ENCODE measurements around the gene PLCB4. TPM values are rescaled to one million over a fixed set of nuclear protein-coding genes. Genes with fewer than 3 reads are reported as not detected.

The PLCB4 gene
- total and polyA plus RNA-seq, 4 experiments from 2014 or later, result not detected

DNA sequence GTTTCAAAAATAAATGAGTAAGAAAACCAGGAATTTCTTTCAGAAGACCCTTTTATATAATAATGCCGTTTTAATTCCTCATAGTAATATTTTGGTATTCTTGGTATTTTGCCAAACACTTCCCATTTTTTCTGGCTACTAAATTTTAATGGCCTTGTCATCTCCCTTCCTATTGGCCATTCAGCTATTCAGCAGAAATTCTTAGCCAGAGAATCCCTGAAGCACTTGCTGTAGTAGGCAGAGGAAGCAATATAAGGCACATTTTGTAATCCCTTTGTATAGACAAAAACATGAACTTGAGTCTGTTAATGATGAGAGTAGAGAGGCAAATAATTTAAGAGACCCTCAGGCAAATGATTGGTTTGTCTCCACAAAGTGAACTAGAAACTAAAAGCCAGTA lies 327.1 kb downstream of the PLCB4 start:
- H3K9me3 ChIP-seq (ENCODE audit: control insufficient read depth in 1 of 2, low read length in 2 of 2), result no peaks in the 10 kb centered on the region
- Mint-ChIP-seq H3K9me3 (no peaks in the 10 kb centered on the region), H3K27me3 (peaks cover 0 to 2% of the 10 kb centered on the region in 2 donors), H3K4me1 (no peaks in the 10 kb centered on the region), H3K36me3 (no peaks in the 10 kb centered on the region), H3K27ac (no peak overlapping the region), H3K4me3 (no peak overlapping the region)
- ChIA-PET CTCF (ENCODE audit: partially characterized antibody) (no interaction called here), POLR2A (ENCODE audit: partially characterized antibody) (no interaction called here)
- no peak overlapping the region for H3K4me3 ChIP-seq (ENCODE audit: low read length in 2 of 2)
- no peaks in the 10 kb centered on the region for H3K36me3 ChIP-seq (ENCODE audit: insufficient read depth, low read length)
- no peak for DNase-seq
- no peaks in the 10 kb centered on the region for H3K4me1 ChIP-seq (ENCODE audit: insufficient read depth, low read length)
- intact Hi-C loops (cut with micrococcal nuclease), result no loop called here
- no peak overlapping the region for H3K27ac ChIP-seq (ENCODE audit: low read depth, low read length)
- H3K27me3 ChIP-seq (ENCODE audit: insufficient read depth, low read length), result no peaks in the 10 kb centered on the region

DNA sequence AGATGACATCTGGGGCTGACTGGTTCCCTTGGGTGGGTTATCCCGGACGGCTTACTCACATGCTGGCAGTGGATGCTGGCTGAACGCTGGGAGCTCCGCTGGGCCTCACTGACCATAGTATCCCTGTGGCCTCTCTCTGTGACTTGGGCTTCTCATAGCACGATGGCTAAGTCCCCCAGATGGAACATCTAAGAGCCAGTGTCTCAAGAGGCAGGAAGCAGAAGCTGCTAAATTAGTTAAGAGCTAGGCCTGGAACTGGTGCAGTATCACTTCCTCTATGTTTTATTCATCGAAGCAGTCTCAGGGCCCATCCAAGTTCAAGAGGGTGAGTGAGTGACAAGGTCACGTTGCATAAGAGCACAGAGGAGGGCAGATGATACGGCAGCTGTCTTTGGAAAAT lies 329.0 kb downstream of the PLCB4 start:
- Histone ChIP-seq H3K9me3 (ENCODE audit: control insufficient read depth in 1 of 2, low read length in 2 of 2) (no peaks in the 10 kb centered on the region), H3K4me1 (ENCODE audit: insufficient read depth, low read length) (no peaks in the 10 kb centered on the region), H3K27me3 (ENCODE audit: insufficient read depth, low read length) (no peaks in the 10 kb centered on the region), H3K4me3 (ENCODE audit: low read length in 2 of 2) (no peak overlapping the region), H3K27ac (ENCODE audit: low read depth, low read length) (no peak overlapping the region), H3K36me3 (ENCODE audit: insufficient read depth, low read length) (no peaks in the 10 kb centered on the region)
- Mint-ChIP-seq H3K4me1 (no peaks in the 10 kb centered on the region), H3K4me3 (no peak overlapping the region), H3K36me3 (no peaks in the 10 kb centered on the region), H3K27me3 (peaks cover 0 to 2% of the 10 kb centered on the region in 2 donors), H3K9me3 (no peaks in the 10 kb centered on the region), H3K27ac (no peak overlapping the region)
- DNase-seq, result no peak
- intact Hi-C loops (cut with micrococcal nuclease), result no loop called here
- POLR2A ChIA-PET (ENCODE audit: partially characterized antibody), result no interaction called here
- CTCF ChIA-PET (ENCODE audit: partially characterized antibody), result interaction anchor here (1.6 kb wide), 1 partner anchor 10 kb away, joined by 8 read pairs; no protein-coding TSS in a partner anchor

DNA sequence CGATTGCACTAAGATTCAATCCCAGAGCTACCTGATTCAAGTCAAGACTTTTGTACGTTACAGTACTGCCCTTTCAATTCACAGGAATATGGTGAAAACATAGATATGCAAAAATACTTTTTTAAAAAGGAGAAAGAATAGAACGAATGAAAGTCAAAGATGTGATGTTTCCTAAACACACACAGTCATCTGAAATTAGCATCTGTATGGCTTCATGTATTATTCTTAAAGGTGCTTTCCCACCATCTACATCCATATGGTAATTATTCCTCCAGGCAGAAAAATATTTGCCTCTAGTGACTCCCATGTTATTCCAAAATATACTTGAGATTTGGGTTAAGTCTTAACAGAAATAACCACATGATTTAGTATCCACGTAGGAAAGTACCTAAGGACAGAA lies 330.0 kb downstream of the PLCB4 start:
- Histone ChIP-seq H3K9me3 (ENCODE audit: control insufficient read depth in 1 of 2, low read length in 2 of 2) (no peaks in the 10 kb centered on the region), H3K4me3 (ENCODE audit: low read length in 2 of 2) (no peak overlapping the region), H3K4me1 (ENCODE audit: insufficient read depth, low read length) (no peaks in the 10 kb centered on the region), H3K36me3 (ENCODE audit: insufficient read depth, low read length) (no peaks in the 10 kb centered on the region), H3K27ac (ENCODE audit: low read depth, low read length) (no peak overlapping the region), H3K27me3 (ENCODE audit: insufficient read depth, low read length) (no peaks in the 10 kb centered on the region)
- ChIA-PET POLR2A (ENCODE audit: partially characterized antibody) (no interaction called here), CTCF (ENCODE audit: partially characterized antibody) (interaction anchor here (1.6 kb wide), 1 partner anchor 9 kb away, joined by 8 read pairs; no protein-coding TSS in a partner anchor)
- H3K9me3 Mint-ChIP-seq, result no peaks in the 10 kb centered on the region
- no peak overlapping the region for H3K4me3 Mint-ChIP-seq
- no peak for DNase-seq
- intact Hi-C loops (cut with micrococcal nuclease), result no loop called here
- H3K27ac Mint-ChIP-seq, result no peak overlapping the region
- H3K27me3 Mint-ChIP-seq, result peaks cover 0 to 2% of the 10 kb centered on the region in 2 donors
- H3K4me1 Mint-ChIP-seq, result no peaks in the 10 kb centered on the region
- H3K36me3 Mint-ChIP-seq, result no peaks in the 10 kb centered on the region

DNA sequence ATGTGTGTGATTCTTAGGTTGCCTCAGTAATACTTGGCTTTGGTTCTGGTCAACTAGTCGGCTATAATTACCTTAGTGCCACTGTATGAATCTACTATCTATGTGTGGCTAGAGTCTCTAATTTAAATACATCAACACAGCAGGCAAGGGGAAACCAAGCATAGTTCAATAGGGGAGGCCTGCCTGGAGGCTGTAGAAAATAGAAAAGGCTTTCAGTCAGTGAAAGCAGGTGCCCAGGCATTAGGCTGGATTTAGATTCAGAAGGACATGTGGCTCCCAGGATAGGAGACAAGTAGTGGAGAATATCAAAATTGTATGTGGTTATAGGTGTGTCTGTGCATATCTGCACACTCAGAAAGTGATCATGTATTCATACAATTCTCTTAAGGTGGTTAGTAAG lies 330.4 kb downstream of the PLCB4 start:
- no peaks in the 10 kb centered on the region for H3K27me3 ChIP-seq (ENCODE audit: insufficient read depth, low read length)
- no peak for DNase-seq
- Mint-ChIP-seq H3K9me3 (no peaks in the 10 kb centered on the region), H3K4me1 (no peaks in the 10 kb centered on the region), H3K36me3 (no peaks in the 10 kb centered on the region), H3K27ac (no peak overlapping the region), H3K4me3 (no peak overlapping the region), H3K27me3 (peaks cover 0 to 2% of the 10 kb centered on the region in 2 donors)
- no peak overlapping the region for H3K4me3 ChIP-seq (ENCODE audit: low read length in 2 of 2)
- CTCF ChIA-PET (ENCODE audit: partially characterized antibody), result interaction anchor here (1.6 kb wide), 1 partner anchor 9 kb away, joined by 8 read pairs; no protein-coding TSS in a partner anchor
- intact Hi-C loops (cut with micrococcal nuclease), result no loop called here
- no peaks in the 10 kb centered on the region for H3K36me3 ChIP-seq (ENCODE audit: insufficient read depth, low read length)
- H3K4me1 ChIP-seq (ENCODE audit: insufficient read depth, low read length), result no peaks in the 10 kb centered on the region
- H3K27ac ChIP-seq (ENCODE audit: low read depth, low read length), result no peak overlapping the region
- H3K9me3 ChIP-seq (ENCODE audit: control insufficient read depth in 1 of 2, low read length in 2 of 2), result no peaks in the 10 kb centered on the region
- POLR2A ChIA-PET (ENCODE audit: partially characterized antibody), result no interaction called here

DNA sequence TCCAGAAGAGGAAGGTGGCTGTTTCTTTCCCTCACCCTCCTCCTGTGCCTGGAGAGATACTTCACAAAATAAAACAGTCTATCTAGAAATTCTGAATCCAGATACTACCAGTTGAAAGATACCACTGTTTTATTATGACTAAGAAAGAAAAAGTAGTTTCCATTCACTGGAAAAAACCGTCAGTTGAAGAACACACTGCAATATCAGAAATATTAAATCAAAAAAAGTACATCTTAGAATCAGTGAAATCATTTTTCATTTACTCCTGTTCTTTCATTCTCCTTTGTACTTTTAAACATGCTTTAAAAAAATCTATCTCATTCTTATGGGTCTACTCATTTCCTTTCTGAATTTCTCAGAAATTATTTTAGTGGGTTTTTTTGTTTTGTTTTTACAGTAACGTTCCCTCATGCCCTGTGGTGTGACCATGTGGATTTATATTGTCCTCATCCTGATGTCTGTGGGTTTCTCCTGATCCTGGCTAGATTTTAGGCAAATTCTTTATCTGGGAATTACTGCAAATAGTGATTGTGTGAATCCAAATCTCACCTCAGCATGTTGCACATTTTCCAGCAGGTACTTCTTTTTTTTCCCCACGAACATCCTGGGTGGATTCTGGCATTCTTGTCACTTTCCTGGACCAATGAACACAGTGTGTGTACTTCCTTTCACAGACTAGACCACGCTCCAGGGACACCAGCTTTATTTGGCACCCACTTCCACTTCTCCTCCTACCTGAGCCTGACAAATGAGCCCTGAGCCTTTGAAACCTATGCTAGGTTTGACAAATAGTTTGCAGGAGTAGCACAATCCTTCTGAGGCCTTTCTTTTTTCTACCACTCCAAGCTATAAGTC lies 331.5 kb downstream of the PLCB4 start:
- Mint-ChIP-seq H3K4me3 (no peak overlapping the region), H3K36me3 (no peaks in the 10 kb centered on the region), H3K27me3 (peaks cover 0 to 2% of the 10 kb centered on the region in 2 donors), H3K4me1 (no peaks in the 10 kb centered on the region), H3K27ac (no peak overlapping the region), H3K9me3 (no peaks in the 10 kb centered on the region)
- POLR2A ChIA-PET (ENCODE audit: partially characterized antibody), result no interaction called here
- CTCF ChIA-PET (ENCODE audit: partially characterized antibody), result no interaction called here
- intact Hi-C loops (cut with micrococcal nuclease), result no loop called here
- H3K4me1 ChIP-seq (ENCODE audit: insufficient read depth, low read length), result no peaks in the 10 kb centered on the region
- H3K27ac ChIP-seq (ENCODE audit: low read depth, low read length), result no peak overlapping the region
- H3K9me3 ChIP-seq (ENCODE audit: control insufficient read depth in 1 of 2, low read length in 2 of 2), result no peaks in the 10 kb centered on the region
- H3K27me3 ChIP-seq (ENCODE audit: insufficient read depth, low read length), result no peaks in the 10 kb centered on the region
- no peak overlapping the region for H3K4me3 ChIP-seq (ENCODE audit: low read length in 2 of 2)
- H3K36me3 ChIP-seq (ENCODE audit: insufficient read depth, low read length), result no peaks in the 10 kb centered on the region
- no peak for DNase-seq

DNA sequence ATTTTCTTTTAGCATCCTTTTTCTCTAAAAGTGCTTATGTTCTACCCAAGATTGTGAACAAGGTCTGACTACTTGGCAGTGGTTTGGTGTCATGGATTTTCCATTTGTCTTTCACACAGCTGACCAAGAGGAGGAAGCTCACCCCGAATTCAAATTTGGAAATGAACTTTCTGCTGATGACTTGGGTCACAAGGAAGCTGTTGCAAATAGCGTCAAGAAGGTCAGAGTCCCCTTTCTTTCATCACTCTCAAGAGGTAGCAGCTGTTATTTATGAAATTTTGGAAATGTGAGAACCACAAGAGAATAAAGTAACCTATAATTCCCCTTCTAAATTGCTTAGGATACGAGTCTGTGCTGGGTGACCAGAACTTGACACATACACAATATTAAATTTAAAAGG lies 332.5 kb downstream of the PLCB4 start:
- H3K4me1 ChIP-seq (ENCODE audit: insufficient read depth, low read length), result no peaks in the 10 kb centered on the region
- no peak for DNase-seq
- no peaks in the 10 kb centered on the region for H3K27me3 ChIP-seq (ENCODE audit: insufficient read depth, low read length)
- no peak overlapping the region for H3K27ac Mint-ChIP-seq
- peaks cover 0 to 2% of the 10 kb centered on the region in 2 donors for H3K27me3 Mint-ChIP-seq
- H3K36me3 ChIP-seq (ENCODE audit: insufficient read depth, low read length), result no peaks in the 10 kb centered on the region
- no peaks in the 10 kb centered on the region for H3K9me3 Mint-ChIP-seq
- no peak overlapping the region for H3K4me3 ChIP-seq (ENCODE audit: low read length in 2 of 2)
- no peaks in the 10 kb centered on the region for H3K36me3 Mint-ChIP-seq
- no peak overlapping the region for H3K27ac ChIP-seq (ENCODE audit: low read depth, low read length)
- no peak overlapping the region for H3K4me3 Mint-ChIP-seq
- H3K9me3 ChIP-seq (ENCODE audit: control insufficient read depth in 1 of 2, low read length in 2 of 2), result no peaks in the 10 kb centered on the region
- ChIA-PET CTCF (ENCODE audit: partially characterized antibody) (no interaction called here), POLR2A (ENCODE audit: partially characterized antibody) (no interaction called here)
- intact Hi-C loops (cut with micrococcal nuclease), result no loop called here
- no peaks in the 10 kb centered on the region for H3K4me1 Mint-ChIP-seq

DNA sequence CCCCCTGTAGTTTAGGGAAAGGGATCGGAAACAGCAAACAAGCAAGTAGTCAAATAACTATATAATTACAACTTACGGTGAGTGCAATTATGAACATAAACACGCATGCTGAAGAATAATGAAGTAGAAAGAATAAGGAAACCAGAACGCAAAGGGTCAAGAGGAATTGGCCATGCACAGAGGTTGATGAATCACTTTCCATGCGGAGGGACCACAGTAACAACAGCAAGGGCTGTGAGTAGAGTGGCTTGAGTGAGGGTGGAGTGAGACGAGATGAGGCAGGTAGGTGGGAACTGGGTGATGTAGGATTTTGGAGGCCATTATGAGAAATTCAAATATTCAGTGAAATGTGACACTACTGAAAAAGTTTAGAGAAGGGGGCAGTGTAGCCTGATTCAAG lies 333.3 kb downstream of the PLCB4 start:
- Mint-ChIP-seq H3K9me3 (no peaks in the 10 kb centered on the region), H3K27me3 (peaks cover 0 to 2% of the 10 kb centered on the region in 2 donors), H3K4me3 (no peak overlapping the region), H3K36me3 (no peaks in the 10 kb centered on the region), H3K27ac (no peak overlapping the region), H3K4me1 (no peaks in the 10 kb centered on the region)
- H3K27me3 ChIP-seq (ENCODE audit: insufficient read depth, low read length), result no peaks in the 10 kb centered on the region
- H3K36me3 ChIP-seq (ENCODE audit: insufficient read depth, low read length), result no peaks in the 10 kb centered on the region
- CTCF ChIA-PET (ENCODE audit: partially characterized antibody), result no interaction called here
- no peak for DNase-seq
- no peaks in the 10 kb centered on the region for H3K9me3 ChIP-seq (ENCODE audit: control insufficient read depth in 1 of 2, low read length in 2 of 2)
- H3K4me3 ChIP-seq (ENCODE audit: low read length in 2 of 2), result no peak overlapping the region
- H3K4me1 ChIP-seq (ENCODE audit: insufficient read depth, low read length), result no peaks in the 10 kb centered on the region
- intact Hi-C loops (cut with micrococcal nuclease), result no loop called here
- POLR2A ChIA-PET (ENCODE audit: partially characterized antibody), result no interaction called here
- no peak overlapping the region for H3K27ac ChIP-seq (ENCODE audit: low read depth, low read length)
